ENCODE measurements around the gene AFDN.

The AFDN gene

GRCh38 chr6:167951781-167952511, 125.2 kb downstream of the AFDN start:
- no peak for DNase-seq (ENCODE audit: extremely low spot score)
- TF ChIP-seq ZNF384 (IDR thresholded peaks at IDR 0.05) (no peak), PKNOX1 (IDR thresholded peaks at IDR 0.05) (no peak), SP1 (IDR thresholded peaks at IDR 0.05) (no peak), FOXK2 (IDR thresholded peaks at IDR 0.05) (no peak), ARNT (IDR thresholded peaks at IDR 0.05) (no peak), FOXA1 (IDR thresholded peaks at IDR 0.05) (no peak), ELF4 (IDR thresholded peaks at IDR 0.05) (no peak), LEF1 (IDR thresholded peaks at IDR 0.05; ENCODE audit: borderline replicate concordance) (no peak), NFRKB (IDR thresholded peaks at IDR 0.05) (no peak), FOXM1 (IDR thresholded peaks at IDR 0.05; ENCODE audit: borderline replicate concordance) (no peak), BHLHE40 (IDR thresholded peaks at IDR 0.05; ENCODE audit: borderline replicate concordance) (no peak), TARDBP (IDR thresholded peaks at IDR 0.05) (no peak), SUZ12 (IDR thresholded peaks at IDR 0.05) (no peak), CTBP1 (IDR thresholded peaks at IDR 0.05; ENCODE audit: borderline replicate concordance) (no peak), L3MBTL2 (conservative IDR thresholded peaks at IDR 0.05) (no peak), HDGF (IDR thresholded peaks at IDR 0.05; ENCODE audit: borderline replicate concordance) (no peak)
- ChIA-PET CTCF (no interaction called here), POLR2A (no interaction called here)

GRCh38 chr6:167952512-167952859, 125.8 kb downstream of the AFDN start:
- CTCF ChIA-PET = no interaction called here
- POLR2A ChIA-PET = no interaction called here

DNA sequence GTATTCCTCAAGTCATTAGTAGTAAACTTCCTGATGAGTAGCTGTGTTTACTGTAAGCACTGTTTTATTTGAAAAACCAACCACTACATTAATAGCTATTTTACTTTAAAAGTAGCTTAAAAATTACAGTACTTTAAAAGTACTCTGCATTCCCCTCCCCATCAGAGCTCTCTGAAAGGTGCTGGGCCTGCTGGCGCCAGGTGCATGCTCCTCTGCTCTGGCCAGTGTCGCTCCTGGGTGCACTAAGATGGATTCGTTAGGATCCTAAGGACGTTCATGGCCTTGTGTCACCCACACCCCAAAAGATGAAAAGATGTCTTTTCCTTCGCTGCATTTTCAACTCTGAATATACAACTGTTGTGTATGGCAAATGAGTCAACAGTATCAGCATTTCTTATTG, 126.8 kb downstream of the AFDN start:
- ChIA-PET CTCF (no interaction called here), POLR2A (no interaction called here)
- DNase-seq (ENCODE audit: extremely low spot score) = no peak
- TF ChIP-seq FOXK2 (IDR thresholded peaks at IDR 0.05) = no peak
- TF ChIP-seq LEF1 (IDR thresholded peaks at IDR 0.05; ENCODE audit: borderline replicate concordance) = no peak
- TF ChIP-seq HDGF (IDR thresholded peaks at IDR 0.05; ENCODE audit: borderline replicate concordance) = no peak
- TF ChIP-seq ZNF384 (IDR thresholded peaks at IDR 0.05) = no peak
- no peak for TF ChIP-seq FOXA1 (IDR thresholded peaks at IDR 0.05)
- TF ChIP-seq BHLHE40 (IDR thresholded peaks at IDR 0.05; ENCODE audit: borderline replicate concordance) = no peak

More at GRCh38 chr6:167952512-167952859, 125.8 kb downstream of the AFDN start:
- DNase-seq (ENCODE audit: extremely low spot score) = no peak
- TF ChIP-seq ELF4 (IDR thresholded peaks at IDR 0.05) = no peak
- no peak for TF ChIP-seq ARNT (IDR thresholded peaks at IDR 0.05)
- no peak for TF ChIP-seq BHLHE40 (IDR thresholded peaks at IDR 0.05; ENCODE audit: borderline replicate concordance)
- TF ChIP-seq FOXA1 (IDR thresholded peaks at IDR 0.05) = no peak
- TF ChIP-seq SP1 (IDR thresholded peaks at IDR 0.05) = no peak
- no peak for TF ChIP-seq CTBP1 (IDR thresholded peaks at IDR 0.05; ENCODE audit: borderline replicate concordance)
- no peak for TF ChIP-seq HDGF (IDR thresholded peaks at IDR 0.05; ENCODE audit: borderline replicate concordance)
- TF ChIP-seq LEF1 (IDR thresholded peaks at IDR 0.05; ENCODE audit: borderline replicate concordance) = no peak
- no peak for TF ChIP-seq L3MBTL2 (conservative IDR thresholded peaks at IDR 0.05)
- TF ChIP-seq SUZ12 (IDR thresholded peaks at IDR 0.05) = no peak
- TF ChIP-seq FOXK2 (IDR thresholded peaks at IDR 0.05) = no peak
- no peak for TF ChIP-seq ZNF384 (IDR thresholded peaks at IDR 0.05)
- TF ChIP-seq NFRKB (IDR thresholded peaks at IDR 0.05) = no peak
- TF ChIP-seq TARDBP (IDR thresholded peaks at IDR 0.05) = no peak
- TF ChIP-seq PKNOX1 (IDR thresholded peaks at IDR 0.05) = no peak
- no peak for TF ChIP-seq FOXM1 (IDR thresholded peaks at IDR 0.05; ENCODE audit: borderline replicate concordance)

GRCh38 chr6:167954151-167954550, 127.4 kb downstream of the AFDN start:
- TF ChIP-seq HDGF (IDR thresholded peaks at IDR 0.05; ENCODE audit: borderline replicate concordance) = no peak
- no peak for TF ChIP-seq ELF4 (IDR thresholded peaks at IDR 0.05)
- no peak for TF ChIP-seq L3MBTL2 (conservative IDR thresholded peaks at IDR 0.05)
- TF ChIP-seq FOXK2 (IDR thresholded peaks at IDR 0.05) = no peak
- no peak for TF ChIP-seq SP1 (IDR thresholded peaks at IDR 0.05)
- TF ChIP-seq BHLHE40 (IDR thresholded peaks at IDR 0.05; ENCODE audit: borderline replicate concordance) = no peak
- TF ChIP-seq LEF1 (IDR thresholded peaks at IDR 0.05; ENCODE audit: borderline replicate concordance) = no peak
- TF ChIP-seq TARDBP (IDR thresholded peaks at IDR 0.05) = no peak
- no peak for TF ChIP-seq FOXA1 (IDR thresholded peaks at IDR 0.05)
- no peak for TF ChIP-seq SUZ12 (IDR thresholded peaks at IDR 0.05)
- TF ChIP-seq ARNT (IDR thresholded peaks at IDR 0.05) = no peak
- no peak for TF ChIP-seq NFRKB (IDR thresholded peaks at IDR 0.05)
- no peak for TF ChIP-seq PKNOX1 (IDR thresholded peaks at IDR 0.05)
- CTCF ChIA-PET = no interaction called here
- no peak for DNase-seq (ENCODE audit: extremely low spot score)
- POLR2A ChIA-PET = no interaction called here

GRCh38 chr6:167956491-167956890, 129.8 kb downstream of the AFDN start:
- TF ChIP-seq ARNT (IDR thresholded peaks at IDR 0.05) (no peak), ZNF384 (IDR thresholded peaks at IDR 0.05) (no peak), FOXK2 (IDR thresholded peaks at IDR 0.05) (no peak), LEF1 (IDR thresholded peaks at IDR 0.05; ENCODE audit: borderline replicate concordance) (no peak), PKNOX1 (IDR thresholded peaks at IDR 0.05) (no peak), FOXA1 (IDR thresholded peaks at IDR 0.05) (no peak), FOXM1 (IDR thresholded peaks at IDR 0.05; ENCODE audit: borderline replicate concordance) (no peak), ELF4 (IDR thresholded peaks at IDR 0.05) (no peak), NFRKB (IDR thresholded peaks at IDR 0.05) (no peak), SP1 (IDR thresholded peaks at IDR 0.05) (no peak), L3MBTL2 (conservative IDR thresholded peaks at IDR 0.05) (no peak), HDGF (IDR thresholded peaks at IDR 0.05; ENCODE audit: borderline replicate concordance) (no peak)
- POLR2A ChIA-PET = no interaction called here
- DNase-seq (ENCODE audit: extremely low spot score) = no peak
- CTCF ChIA-PET = no interaction called here
